CD14-positive monocyte (primary cell): ENCODE measurements around the gene PPP1R9B. TPM values are rescaled to one million over a fixed set of nuclear protein-coding genes. Genes with fewer than 3 reads are reported as not detected.
A peak's percentile ranks its signal among the peaks of the same experiment; 100 is the strongest.

Experiments
- DNase-seq, 3 donors: peaks; one replicate each; pipeline ENCODE4 v3.0.0-alpha.2; 2011 to 2022
- H2AFZ ChIP-seq: 2 replicates; pipeline ENCODE4 v1.6.0; 2012; ENCODE audit warnings: mild to moderate bottlenecking, low read depth, low read length, inconsistent platforms; ENCODE audit not compliant: insufficient read depth, poor library complexity, severe bottlenecking
- H3K27ac ChIP-seq, 2 donors: 1 replicate in 1 of 2; 2 replicates in 1 of 2; pipeline ENCODE4 v1.5.1; 2012 to 2013; ENCODE audit warnings: low read length in 2 of 2, control low read depth in 1 of 2, inconsistent platforms in 1 of 2, low read depth in 1 of 2, mild to moderate bottlenecking in 1 of 2
- H3K27me3 ChIP-seq, 2 donors: one replicate each; pipeline versions ENCODE4 v1.6.0 to v1.6.1; 2011 to 2013; ENCODE audit warnings: low read length in 2 of 2; ENCODE audit not compliant: control insufficient read depth in 2 of 2, insufficient read depth in 2 of 2
- H3K36me3 ChIP-seq, 2 donors: replicated peaks in 1 of 2; 1 replicate in 1 of 2; 2 replicates in 1 of 2; pipeline versions ENCODE4 v1.5.1 to v1.6.1; 2012 to 2013; ENCODE audit warnings: low read length in 2 of 2, control low read depth in 1 of 2, inconsistent platforms in 1 of 2, mild to moderate bottlenecking in 1 of 2; ENCODE audit not compliant: insufficient read depth in 2 of 2, control insufficient read depth in 1 of 2
- H3K4me1 ChIP-seq, 2 donors: 1 replicate in 1 of 2; 2 replicates in 1 of 2; pipeline versions ENCODE4 v1.5.1 to v1.6.1; 2012 to 2013; ENCODE audit warnings: low read length in 2 of 2, control low read depth in 1 of 2, inconsistent platforms in 1 of 2, mild to moderate bottlenecking in 1 of 2, moderate library complexity in 1 of 2; ENCODE audit not compliant: insufficient read depth in 2 of 2, control insufficient read depth in 1 of 2
- H3K4me2 ChIP-seq: replicated peaks from 2 replicates; pipeline ENCODE3; 2012; ENCODE audit warnings: low read length, moderate library complexity, mild to moderate bottlenecking; ENCODE audit not compliant: poor library complexity, severe bottlenecking; ENCODE audit errors: extremely low read depth
- H3K4me3 ChIP-seq, 3 experiments: fragments of 200-600 bp in 1 of 3; sonication (generic) in 1 of 3; replicated peaks in 1 of 3; 1 replicate in 2 of 3; 2 replicates in 1 of 3; pipeline ENCODE4 v1.5.1; 2011 to 2013; ENCODE audit warnings: low read length in 3 of 3, mild to moderate bottlenecking in 3 of 3, control low read depth in 2 of 3, low read depth in 2 of 3, inconsistent platforms in 1 of 3, moderate library complexity in 1 of 3
- H3K79me2 ChIP-seq: 2 replicates; pipeline ENCODE4 v1.6.0; 2012; ENCODE audit warnings: mild to moderate bottlenecking, control low read depth, inconsistent platforms, low read length, moderate library complexity; ENCODE audit not compliant: insufficient read depth
- H3K9ac ChIP-seq: 2 replicates; pipeline ENCODE4 v1.6.0; 2017; ENCODE audit warnings: low read length, mild to moderate bottlenecking; ENCODE audit not compliant: insufficient read depth, poor library complexity, severe bottlenecking
- H3K9me3 ChIP-seq, 2 donors: replicated peaks in 1 of 2; 1 replicate in 1 of 2; 2 replicates in 1 of 2; pipeline versions ENCODE4 v1.5.1 to v1.6.1; 2012 to 2013; ENCODE audit warnings: low read length in 2 of 2, control low read depth in 1 of 2; ENCODE audit not compliant: control insufficient read depth in 1 of 2, insufficient read depth in 1 of 2
- H4K20me1 ChIP-seq: 2 replicates; pipeline ENCODE4 v1.6.0; 2012; ENCODE audit warnings: mild to moderate bottlenecking, low read length, control low read depth, moderate library complexity; ENCODE audit not compliant: insufficient read depth
- H3K27ac Mint-ChIP-seq, 7 donors: one replicate each; pipeline ENCODE4 v1.8.0; 2020; ENCODE audit warnings: mild to moderate bottlenecking in 7 of 7, mixed read lengths in 7 of 7, moderate library complexity in 6 of 7, inconsistent platforms in 2 of 7
- H3K27me3 Mint-ChIP-seq, 3 donors: one replicate each; pipeline ENCODE4 v1.8.0; 2021 to 2022; ENCODE audit warnings: low read depth in 3 of 3, mild to moderate bottlenecking in 3 of 3, mixed read lengths in 3 of 3, moderate library complexity in 3 of 3, inconsistent platforms in 1 of 3
- H3K36me3 Mint-ChIP-seq, 2 donors: one replicate each; pipeline ENCODE4 v1.8.0; 2020; ENCODE audit warnings: mixed read lengths in 2 of 2, inconsistent platforms in 1 of 2, mild to moderate bottlenecking in 1 of 2
- H3K4me1 Mint-ChIP-seq: one replicate; pipeline ENCODE4 v1.8.0; 2020; ENCODE audit warnings: mild to moderate bottlenecking, mixed read lengths
- H3K4me3 Mint-ChIP-seq, 2 donors: one replicate each; pipeline ENCODE4 v1.8.0; 2020; ENCODE audit warnings: mild to moderate bottlenecking in 2 of 2, mixed read lengths in 2 of 2, moderate library complexity in 1 of 2
- H3K9me3 Mint-ChIP-seq, 7 donors: one replicate each; pipeline ENCODE4 v1.8.0; 2020 to 2022; ENCODE audit warnings: mixed read lengths in 7 of 7, mild to moderate bottlenecking in 6 of 7, moderate library complexity in 6 of 7, inconsistent platforms in 2 of 7
- WGBS: methylation state at CpG from one replicate; pipeline ENCODE4 v1.1.5; 2013; ENCODE audit warnings: missing lambda C conversion rate; ENCODE audit not compliant: insufficient coverage; 5-methylcytosine and 5-hydroxymethylcytosine counted together
- intact Hi-C, 2 donors: fragments of 100-400 bp; cut with micrococcal nuclease; formaldehyde crosslinking; loops; one replicate each; pipeline versions ENCODE4 v1.15.0 to v1.15.1; 2023
- polyA plus RNA-seq, 3 donors: library from polyadenylated mRNA; depleted of rRNA in 1 of 3; unstranded in 2 of 3; stranded (reverse) in 1 of 3; fragments of 300-500 nt in 2 of 3; fragments of >200 nt in 1 of 3; fragmentation: Illumina TruSeq in 2 of 3; gene quantifications; 1 replicate in 2 of 3; 2 replicates in 1 of 3; pipeline ENCODE4 v1.2.3, GENCODE V29; 2012 to 2021
- TF ChIP-seq, protein P1 (sequence below): fragments of 200-600 bp; IDR thresholded peaks from one replicate; pipeline ENCODE4 v1.8.0; 2022; ENCODE audit warnings: antibody characterized with exemption, mild to moderate bottlenecking

PPP1R9B gene
- polyA plus RNA-seq, 3 donors, result 0.61 to 86.9 (median 1.3) TPM

DNA sequence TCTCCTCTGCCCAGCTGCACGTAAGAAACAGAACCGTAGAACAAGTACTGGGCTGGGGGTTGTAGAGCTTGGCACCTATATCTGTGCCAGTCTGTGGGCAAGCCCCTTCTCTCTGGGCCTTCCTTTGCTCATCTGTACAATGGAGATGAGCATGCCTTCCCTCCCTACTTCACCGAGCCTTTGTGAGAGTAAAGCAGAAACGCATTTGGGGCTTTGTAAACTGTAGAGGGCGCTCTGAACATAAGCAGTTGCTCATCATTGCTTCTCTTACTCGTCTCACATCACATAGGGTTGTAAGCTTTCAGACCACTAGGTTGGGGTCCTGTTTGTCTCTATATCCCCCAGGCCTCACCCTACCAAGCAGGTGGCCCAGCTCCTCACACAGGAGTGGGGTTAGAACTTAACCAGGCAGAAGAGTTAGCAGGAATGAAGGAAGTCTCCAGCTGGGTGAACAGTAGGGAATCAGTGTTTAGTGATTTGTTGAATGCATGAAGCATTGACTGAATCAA lies 35.6 kb downstream of the PPP1R9B start:
- Histone ChIP-seq H3K27ac (no peak overlapping the region), H3K79me2 (no peaks in the 10 kb centered on the region), H4K20me1 (no peaks in the 10 kb centered on the region), H3K27me3 (peaks cover 35 to 48% of the 10 kb centered on the region in 2 donors), H3K9me3 (no peaks in the 10 kb centered on the region), H3K36me3 (peaks cover 0 to 5% of the 10 kb centered on the region in 2 donors), H3K9ac (no peak overlapping the region), H3K4me3 (no peak overlapping the region), H3K4me1 (peaks cover 4 to 9% of the 10 kb centered on the region in 2 donors), H2AFZ (no peak overlapping the region), H3K4me2 (no peak overlapping the region)
- Mint-ChIP-seq H3K4me3 (peak overlapping the region in 1 of 2 donors; percentile 87), H3K9me3 (peaks cover 0 to 12% (median 5%) of the 10 kb centered on the region in 7 donors), H3K36me3 (peaks cover 6 to 15% of the 10 kb centered on the region in 2 donors), H3K27me3 (peaks cover 51 to 63% (median 57%) of the 10 kb centered on the region in 3 donors), H3K27ac (no peak overlapping the region), H3K4me1 (peaks cover 8% of the 10 kb centered on the region)
- DNase-seq, result peak; percentile 35 to 57 (median 54)
- intact Hi-C loops, result no loop called here
- TF ChIP-seq, protein P1, sequence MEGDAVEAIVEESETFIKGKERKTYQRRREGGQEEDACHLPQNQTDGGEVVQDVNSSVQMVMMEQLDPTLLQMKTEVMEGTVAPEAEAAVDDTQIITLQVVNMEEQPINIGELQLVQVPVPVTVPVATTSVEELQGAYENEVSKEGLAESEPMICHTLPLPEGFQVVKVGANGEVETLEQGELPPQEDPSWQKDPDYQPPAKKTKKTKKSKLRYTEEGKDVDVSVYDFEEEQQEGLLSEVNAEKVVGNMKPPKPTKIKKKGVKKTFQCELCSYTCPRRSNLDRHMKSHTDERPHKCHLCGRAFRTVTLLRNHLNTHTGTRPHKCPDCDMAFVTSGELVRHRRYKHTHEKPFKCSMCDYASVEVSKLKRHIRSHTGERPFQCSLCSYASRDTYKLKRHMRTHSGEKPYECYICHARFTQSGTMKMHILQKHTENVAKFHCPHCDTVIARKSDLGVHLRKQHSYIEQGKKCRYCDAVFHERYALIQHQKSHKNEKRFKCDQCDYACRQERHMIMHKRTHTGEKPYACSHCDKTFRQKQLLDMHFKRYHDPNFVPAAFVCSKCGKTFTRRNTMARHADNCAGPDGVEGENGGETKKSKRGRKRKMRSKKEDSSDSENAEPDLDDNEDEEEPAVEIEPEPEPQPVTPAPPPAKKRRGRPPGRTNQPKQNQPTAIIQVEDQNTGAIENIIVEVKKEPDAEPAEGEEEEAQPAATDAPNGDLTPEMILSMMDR, result peak; percentile 79
- no CpG with 5 or more reads among the region's 6 CpGs for WGBS

DNA sequence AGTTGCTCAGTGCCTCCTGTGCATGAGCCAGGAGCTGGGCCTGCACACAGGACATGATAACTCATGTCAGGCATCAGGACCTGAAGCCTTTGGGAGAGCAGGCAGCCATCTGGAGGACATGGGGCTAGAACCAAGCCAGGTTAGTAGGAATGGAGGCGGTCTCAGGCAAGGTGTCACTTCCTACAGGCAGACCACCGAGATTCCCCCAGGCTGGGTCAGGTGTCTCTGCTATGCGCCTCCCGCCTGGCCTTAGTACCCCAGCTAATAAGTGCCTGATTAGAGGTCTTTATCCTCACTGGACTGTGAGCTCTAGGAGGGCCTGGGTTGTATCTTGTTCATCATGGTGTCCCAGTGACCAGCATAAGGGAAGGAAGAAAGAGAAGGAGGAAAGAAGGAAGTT lies 36.1 kb downstream of the PPP1R9B start:
- Histone ChIP-seq H3K9me3 (no peaks in the 10 kb centered on the region), H3K4me1 (peaks cover 4 to 9% of the 10 kb centered on the region in 2 donors), H3K4me3 (no peak overlapping the region), H3K4me2 (no peak overlapping the region), H3K36me3 (peaks cover under 1 to 10% of the 10 kb centered on the region in 2 donors), H3K79me2 (no peaks in the 10 kb centered on the region), H3K27me3 (peaks cover 31 to 44% of the 10 kb centered on the region in 2 donors), H3K27ac (no peak overlapping the region), H3K9ac (no peak overlapping the region), H4K20me1 (no peaks in the 10 kb centered on the region), H2AFZ (no peak overlapping the region)
- WGBS, result 71% methylated on average over 2 of the region's 4 CpGs
- peaks cover 0 to 12% (median 5%) of the 10 kb centered on the region in 7 donors for H3K9me3 Mint-ChIP-seq
- peaks cover 6 to 16% of the 10 kb centered on the region in 2 donors for H3K36me3 Mint-ChIP-seq
- intact Hi-C loops, result no loop called here
- no peak overlapping the region for H3K27ac Mint-ChIP-seq
- TF ChIP-seq, protein P1, result no peak
- H3K4me1 Mint-ChIP-seq, result peaks cover 8% of the 10 kb centered on the region
- H3K4me3 Mint-ChIP-seq, result peak overlapping the region in 1 of 2 donors; percentile 21
- peaks cover 46 to 58% (median 53%) of the 10 kb centered on the region in 3 donors for H3K27me3 Mint-ChIP-seq
- no peak for DNase-seq
